ENCODE measurements around the gene MMAB. TPM values are rescaled to one million over a fixed set of nuclear protein-coding genes. Genes with fewer than 3 reads are reported as not detected.

The MMAB gene
- polyA plus RNA-seq, 2 of the 4 experiments (the other 2 are of a cell fraction) = 26.1 to 36.8 TPM

DNA sequence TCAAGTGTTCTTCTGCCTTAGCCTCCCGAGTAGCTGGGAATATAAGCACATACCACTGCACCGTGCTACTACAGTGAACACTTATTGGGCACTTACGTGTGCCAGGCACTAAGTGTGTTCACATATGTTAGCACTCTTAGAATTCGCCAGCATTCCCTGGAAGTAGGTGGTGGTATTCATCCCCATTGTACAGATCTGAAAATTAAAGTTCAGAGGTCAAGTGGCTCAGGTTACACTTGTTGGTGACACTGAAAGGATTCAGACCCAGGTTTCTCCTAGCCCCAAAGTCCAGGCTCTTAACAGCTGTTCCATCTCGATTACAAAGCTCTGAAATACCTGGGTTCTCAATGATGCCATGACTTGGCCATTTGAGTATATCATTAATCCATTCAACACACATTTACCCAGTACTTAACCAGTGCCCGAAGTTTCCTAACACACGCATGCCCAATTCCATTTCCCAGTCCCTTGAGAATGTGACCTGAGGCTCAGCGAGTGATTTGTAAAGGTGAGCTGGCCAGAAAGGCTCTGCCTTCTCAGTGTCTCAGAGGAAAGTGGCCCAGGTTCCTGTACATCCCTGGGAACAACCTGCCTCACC, 5.1 kb upstream of the MMAB start:
- CTCF ChIA-PET = interaction anchor here (0.6 to 1.0 kb wide), 2 partner anchors 8 to 254 kb away, joined by 3 to 5 read pairs; no protein-coding TSS in a partner anchor
- Histone ChIP-seq H3K4me1 (peaks cover 6% of the 10 kb centered on the region; the same call in 1 of the 3 replicates), H3K4me3 (no peak overlapping the region), H3K27ac (no peak overlapping the region), H3K9me3 (no peaks in the 10 kb centered on the region), H3K4me2 (no peak overlapping the region)
- no peak for DNase-seq (ENCODE audit: low read depth in 1 of 2, low spot score in 1 of 2)
- 84% methylated on average over 8 of the region's 8 CpGs for WGBS (ENCODE audit: missing lambda C conversion rate)
- no peak for ATAC-seq
- FAIRE-seq = no peak
- POLR2A ChIA-PET = no interaction called here
- TF ChIP-seq PHF8 (IDR thresholded peaks at IDR 0.05; ENCODE audit: borderline replicate concordance, low read depth) = no peak
- TF ChIP-seq HEYL (CRISPR knock-in tag; IDR thresholded peaks at IDR 0.05) = no peak
- TF ChIP-seq, protein P1, sequence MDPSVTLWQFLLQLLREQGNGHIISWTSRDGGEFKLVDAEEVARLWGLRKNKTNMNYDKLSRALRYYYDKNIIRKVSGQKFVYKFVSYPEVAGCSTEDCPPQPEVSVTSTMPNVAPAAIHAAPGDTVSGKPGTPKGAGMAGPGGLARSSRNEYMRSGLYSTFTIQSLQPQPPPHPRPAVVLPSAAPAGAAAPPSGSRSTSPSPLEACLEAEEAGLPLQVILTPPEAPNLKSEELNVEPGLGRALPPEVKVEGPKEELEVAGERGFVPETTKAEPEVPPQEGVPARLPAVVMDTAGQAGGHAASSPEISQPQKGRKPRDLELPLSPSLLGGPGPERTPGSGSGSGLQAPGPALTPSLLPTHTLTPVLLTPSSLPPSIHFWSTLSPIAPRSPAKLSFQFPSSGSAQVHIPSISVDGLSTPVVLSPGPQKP (IDR thresholded peaks at IDR 0.05; ENCODE audit: low read depth, low read length) = no peak
- no peak for TF ChIP-seq HDAC2 (IDR thresholded peaks at IDR 0.05)
- no peak for TF ChIP-seq ZNF302 (CRISPR knock-in tag; IDR thresholded peaks at IDR 0.05)
- TF ChIP-seq EP300 (IDR thresholded peaks at IDR 0.05) = no peak
- TF ChIP-seq POLR2A (IDR thresholded peaks at IDR 0.05; ENCODE audit: low read length) = no peak
- TF ChIP-seq, protein P2, sequence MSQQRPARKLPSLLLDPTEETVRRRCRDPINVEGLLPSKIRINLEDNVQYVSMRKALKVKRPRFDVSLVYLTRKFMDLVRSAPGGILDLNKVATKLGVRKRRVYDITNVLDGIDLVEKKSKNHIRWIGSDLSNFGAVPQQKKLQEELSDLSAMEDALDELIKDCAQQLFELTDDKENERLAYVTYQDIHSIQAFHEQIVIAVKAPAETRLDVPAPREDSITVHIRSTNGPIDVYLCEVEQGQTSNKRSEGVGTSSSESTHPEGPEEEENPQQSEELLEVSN (IDR thresholded peaks at IDR 0.05; ENCODE audit: borderline replicate concordance, low read depth) = no peak
- no peak for TF ChIP-seq CBX8 (IDR thresholded peaks at IDR 0.05)
- no peak for TF ChIP-seq MAZ (IDR thresholded peaks at IDR 0.05; ENCODE audit: borderline replicate concordance, low read depth, low read length)
- TF ChIP-seq GATA3 (IDR thresholded peaks at IDR 0.05; ENCODE audit: borderline replicate concordance) = no peak
- TF ChIP-seq, protein P3, sequence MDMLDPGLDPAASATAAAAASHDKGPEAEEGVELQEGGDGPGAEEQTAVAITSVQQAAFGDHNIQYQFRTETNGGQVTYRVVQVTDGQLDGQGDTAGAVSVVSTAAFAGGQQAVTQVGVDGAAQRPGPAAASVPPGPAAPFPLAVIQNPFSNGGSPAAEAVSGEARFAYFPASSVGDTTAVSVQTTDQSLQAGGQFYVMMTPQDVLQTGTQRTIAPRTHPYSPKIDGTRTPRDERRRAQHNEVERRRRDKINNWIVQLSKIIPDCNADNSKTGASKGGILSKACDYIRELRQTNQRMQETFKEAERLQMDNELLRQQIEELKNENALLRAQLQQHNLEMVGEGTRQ (IDR thresholded peaks at IDR 0.05) = no peak
- no peak for TF ChIP-seq POLR2AphosphoS2 (conservative IDR thresholded peaks at IDR 0.05; ENCODE audit: low read length)
- TF ChIP-seq, protein P4, sequence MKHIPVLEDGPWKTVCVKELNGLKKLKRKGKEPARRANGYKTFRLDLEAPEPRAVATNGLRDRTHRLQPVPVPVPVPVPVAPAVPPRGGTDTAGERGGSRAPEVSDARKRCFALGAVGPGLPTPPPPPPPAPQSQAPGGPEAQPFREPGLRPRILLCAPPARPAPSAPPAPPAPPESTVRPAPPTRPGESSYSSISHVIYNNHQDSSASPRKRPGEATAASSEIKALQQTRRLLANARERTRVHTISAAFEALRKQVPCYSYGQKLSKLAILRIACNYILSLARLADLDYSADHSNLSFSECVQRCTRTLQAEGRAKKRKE (CRISPR knock-in tag; IDR thresholded peaks at IDR 0.05; ENCODE audit: low read depth) = no peak
- no peak for TF ChIP-seq ESRRA (IDR thresholded peaks at IDR 0.05; ENCODE audit: borderline replicate concordance, low read length)

DNA sequence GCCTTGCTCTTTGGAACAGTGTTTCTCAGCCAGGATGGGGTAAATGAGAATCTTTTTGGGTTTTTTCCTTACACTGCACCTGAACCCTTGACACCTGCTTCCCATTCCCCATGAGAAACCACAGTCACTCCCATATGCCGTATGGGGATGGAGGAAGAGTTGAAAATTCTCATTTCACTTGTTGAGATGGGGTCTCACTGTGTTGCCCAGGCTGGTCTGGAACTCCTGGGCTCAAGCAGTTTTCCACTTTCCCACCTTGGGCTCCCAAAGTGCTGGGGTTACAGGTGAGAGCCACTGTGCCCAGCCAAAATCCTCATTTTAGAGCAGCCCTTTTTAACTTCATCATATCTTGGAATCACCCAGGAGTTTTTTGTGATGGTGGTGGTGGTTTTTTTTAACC, 4.0 kb upstream of the MMAB start:
- ChIA-PET POLR2A (no interaction called here), CTCF (interaction anchor here (0.6 to 1.3 kb wide), 2 partner anchors 11 to 26 kb away, joined by 3 to 4 read pairs; no protein-coding TSS in a partner anchor)
- Histone ChIP-seq H3K9me3 (no peaks in the 10 kb centered on the region), H3K4me1 (peaks cover 11% of the 10 kb centered on the region; the same call in 1 of the 3 replicates), H3K4me3 (no peak overlapping the region), H3K27ac (no peak overlapping the region), H3K4me2 (no peak overlapping the region)
- no peak for ATAC-seq
- no peak for FAIRE-seq
- 94% methylated on average over 1 of the region's 1 CpG for WGBS (ENCODE audit: missing lambda C conversion rate)
- no peak for DNase-seq (ENCODE audit: low read depth in 1 of 2, low spot score in 1 of 2)
- no peak for TF ChIP-seq FOXS1 (CRISPR knock-in tag; IDR thresholded peaks at IDR 0.05)
- no peak for TF ChIP-seq POLR2AphosphoS2 (conservative IDR thresholded peaks at IDR 0.05; ENCODE audit: low read length)
- TF ChIP-seq ZFP36 (IDR thresholded peaks at IDR 0.05; ENCODE audit: borderline replicate concordance, partially characterized antibody) = no peak
- no peak for TF ChIP-seq EP300 (IDR thresholded peaks at IDR 0.05)
- no peak for TF ChIP-seq NFE2L2 (conservative IDR thresholded peaks at IDR 0.05; ENCODE audit: low read length)
- no peak for TF ChIP-seq TP53 (CRISPR knock-in tag; IDR thresholded peaks at IDR 0.05)
- TF ChIP-seq NPAS2 (CRISPR knock-in tag; IDR thresholded peaks at IDR 0.05; ENCODE audit: borderline replicate concordance) = no peak
- TF ChIP-seq RARB (CRISPR knock-in tag; IDR thresholded peaks at IDR 0.05) = no peak
- TF ChIP-seq ZNF302 (CRISPR knock-in tag; IDR thresholded peaks at IDR 0.05) = no peak
- no peak for TF ChIP-seq ESRRA (IDR thresholded peaks at IDR 0.05; ENCODE audit: borderline replicate concordance, low read length)
- TF ChIP-seq, protein P5, sequence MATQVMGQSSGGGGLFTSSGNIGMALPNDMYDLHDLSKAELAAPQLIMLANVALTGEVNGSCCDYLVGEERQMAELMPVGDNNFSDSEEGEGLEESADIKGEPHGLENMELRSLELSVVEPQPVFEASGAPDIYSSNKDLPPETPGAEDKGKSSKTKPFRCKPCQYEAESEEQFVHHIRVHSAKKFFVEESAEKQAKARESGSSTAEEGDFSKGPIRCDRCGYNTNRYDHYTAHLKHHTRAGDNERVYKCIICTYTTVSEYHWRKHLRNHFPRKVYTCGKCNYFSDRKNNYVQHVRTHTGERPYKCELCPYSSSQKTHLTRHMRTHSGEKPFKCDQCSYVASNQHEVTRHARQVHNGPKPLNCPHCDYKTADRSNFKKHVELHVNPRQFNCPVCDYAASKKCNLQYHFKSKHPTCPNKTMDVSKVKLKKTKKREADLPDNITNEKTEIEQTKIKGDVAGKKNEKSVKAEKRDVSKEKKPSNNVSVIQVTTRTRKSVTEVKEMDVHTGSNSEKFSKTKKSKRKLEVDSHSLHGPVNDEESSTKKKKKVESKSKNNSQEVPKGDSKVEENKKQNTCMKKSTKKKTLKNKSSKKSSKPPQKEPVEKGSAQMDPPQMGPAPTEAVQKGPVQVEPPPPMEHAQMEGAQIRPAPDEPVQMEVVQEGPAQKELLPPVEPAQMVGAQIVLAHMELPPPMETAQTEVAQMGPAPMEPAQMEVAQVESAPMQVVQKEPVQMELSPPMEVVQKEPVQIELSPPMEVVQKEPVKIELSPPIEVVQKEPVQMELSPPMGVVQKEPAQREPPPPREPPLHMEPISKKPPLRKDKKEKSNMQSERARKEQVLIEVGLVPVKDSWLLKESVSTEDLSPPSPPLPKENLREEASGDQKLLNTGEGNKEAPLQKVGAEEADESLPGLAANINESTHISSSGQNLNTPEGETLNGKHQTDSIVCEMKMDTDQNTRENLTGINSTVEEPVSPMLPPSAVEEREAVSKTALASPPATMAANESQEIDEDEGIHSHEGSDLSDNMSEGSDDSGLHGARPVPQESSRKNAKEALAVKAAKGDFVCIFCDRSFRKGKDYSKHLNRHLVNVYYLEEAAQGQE (IDR thresholded peaks at IDR 0.05) = no peak
- TF ChIP-seq EHMT2 (IDR thresholded peaks at IDR 0.05; ENCODE audit: low read depth) = no peak
- TF ChIP-seq MYC (IDR thresholded peaks at IDR 0.05; ENCODE audit: borderline replicate concordance, low read length) = no peak
- no peak for TF ChIP-seq PHF8 (IDR thresholded peaks at IDR 0.05; ENCODE audit: borderline replicate concordance, low read depth)
- no peak for TF ChIP-seq KDM5A (IDR thresholded peaks at IDR 0.05)
- TF ChIP-seq HOXA7 (CRISPR knock-in tag; IDR thresholded peaks at IDR 0.05) = no peak
- no peak for TF ChIP-seq RFX5 (IDR thresholded peaks at IDR 0.05)
- TF ChIP-seq CBX2 (IDR thresholded peaks at IDR 0.05; ENCODE audit: borderline replicate concordance, low read depth) = no peak
